ENCODE measurements around the gene RIMBP2. TPM values are rescaled to one million over a fixed set of nuclear protein-coding genes. Genes with fewer than 3 reads are reported as not detected.

The RIMBP2 gene
- total RNA-seq, 1 donor from 2014 or later = not detected

- Mint-ChIP-seq H3K9me3 (no peaks in the 10 kb centered on the region), H3K27me3 (ENCODE audit: insufficient read depth) (no peaks in the 10 kb centered on the region), H3K4me1 (ENCODE audit: low read depth) (no peaks in the 10 kb centered on the region), H3K27ac (no peak overlapping the region), H3K36me3 (ENCODE audit: low read depth) (no peaks in the 10 kb centered on the region), H3K4me3 (no peak overlapping the region)
- no peak for DNase-seq (ENCODE audit: low spot score)
- intact Hi-C loops (cut with micrococcal nuclease) = no loop called here
Measured at GRCh38 chr12:130478786-130479185, 237.3 kb downstream of the RIMBP2 start.

DNA sequence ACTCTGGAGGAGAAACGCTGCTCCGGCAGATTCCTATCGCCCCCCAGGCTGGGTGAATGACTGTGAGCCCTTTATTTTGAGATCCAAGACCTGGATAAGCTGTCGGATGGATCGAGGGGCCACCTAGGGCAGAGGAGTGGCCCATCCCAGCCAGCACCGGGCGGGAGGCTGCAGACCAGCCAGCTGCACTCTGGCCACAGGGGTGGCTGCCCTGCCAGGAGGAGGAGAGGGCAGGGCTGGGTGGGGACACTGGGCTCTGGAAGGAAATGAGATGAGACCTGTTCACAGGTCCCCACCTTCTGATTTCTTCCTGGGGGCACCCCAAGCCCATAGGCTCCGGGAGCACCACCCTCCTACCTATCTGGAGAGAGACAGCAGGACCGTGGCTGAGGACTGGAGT, 238.4 kb downstream of the RIMBP2 start:
- Mint-ChIP-seq H3K4me1 (ENCODE audit: low read depth) (no peaks in the 10 kb centered on the region), H3K36me3 (ENCODE audit: low read depth) (no peaks in the 10 kb centered on the region), H3K9me3 (no peaks in the 10 kb centered on the region), H3K4me3 (no peak overlapping the region), H3K27ac (no peak overlapping the region), H3K27me3 (ENCODE audit: insufficient read depth) (no peaks in the 10 kb centered on the region)
- intact Hi-C loops (cut with micrococcal nuclease) = no loop called here
- no peak for DNase-seq (ENCODE audit: low spot score)

DNA sequence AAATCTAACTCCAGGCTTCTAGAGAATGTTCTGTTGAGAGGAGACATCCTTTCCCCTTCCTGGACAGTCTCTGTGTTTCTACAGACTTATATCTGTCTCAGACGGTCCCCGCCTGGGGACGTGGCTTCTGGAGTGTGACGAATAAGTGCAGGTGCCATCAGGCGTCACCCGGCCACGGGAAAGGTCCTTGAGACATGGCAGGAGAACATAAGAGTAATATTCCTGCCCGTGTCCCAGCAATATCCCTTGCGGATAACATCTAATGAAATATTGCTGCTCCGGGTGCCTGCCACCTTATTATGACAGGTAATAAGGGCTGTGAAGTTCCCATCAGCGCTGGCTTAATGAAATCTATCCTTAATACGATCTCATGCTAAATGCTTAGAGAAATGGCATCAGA, 238.8 kb downstream of the RIMBP2 start:
- no peak for DNase-seq (ENCODE audit: low spot score)
- Mint-ChIP-seq H3K27ac (no peak overlapping the region), H3K4me3 (no peak overlapping the region), H3K9me3 (no peaks in the 10 kb centered on the region), H3K4me1 (ENCODE audit: low read depth) (no peaks in the 10 kb centered on the region), H3K36me3 (ENCODE audit: low read depth) (no peaks in the 10 kb centered on the region), H3K27me3 (ENCODE audit: insufficient read depth) (no peaks in the 10 kb centered on the region)
- intact Hi-C loops (cut with micrococcal nuclease) = no loop called here

- H3K27ac Mint-ChIP-seq = no peak overlapping the region
- no peak overlapping the region for H3K4me3 Mint-ChIP-seq
- H3K36me3 Mint-ChIP-seq (ENCODE audit: low read depth) = no peaks in the 10 kb centered on the region
- H3K27me3 Mint-ChIP-seq (ENCODE audit: insufficient read depth) = no peaks in the 10 kb centered on the region
- intact Hi-C loops (cut with micrococcal nuclease) = no loop called here
- H3K9me3 Mint-ChIP-seq = no peaks in the 10 kb centered on the region
- DNase-seq (ENCODE audit: low spot score) = no peak
- H3K4me1 Mint-ChIP-seq (ENCODE audit: low read depth) = no peaks in the 10 kb centered on the region
Measured at GRCh38 chr12:130476451-130477135, 239.5 kb downstream of the RIMBP2 start.

- no peak for DNase-seq (ENCODE audit: low spot score)
- no peaks in the 10 kb centered on the region for H3K36me3 Mint-ChIP-seq (ENCODE audit: low read depth)
- H3K9me3 Mint-ChIP-seq = no peaks in the 10 kb centered on the region
- H3K4me3 Mint-ChIP-seq = no peak overlapping the region
- no peaks in the 10 kb centered on the region for H3K27me3 Mint-ChIP-seq (ENCODE audit: insufficient read depth)
- H3K4me1 Mint-ChIP-seq (ENCODE audit: low read depth) = no peaks in the 10 kb centered on the region
- H3K27ac Mint-ChIP-seq = no peak overlapping the region
- intact Hi-C loops (cut with micrococcal nuclease) = no loop called here
Measured at GRCh38 chr12:130474599-130475269, 241.4 kb downstream of the RIMBP2 start.

- H3K4me1 Mint-ChIP-seq (ENCODE audit: low read depth) = no peaks in the 10 kb centered on the region
- no peak for DNase-seq (ENCODE audit: low spot score)
- no peaks in the 10 kb centered on the region for H3K9me3 Mint-ChIP-seq
- H3K27ac Mint-ChIP-seq = no peak overlapping the region
- no peaks in the 10 kb centered on the region for H3K36me3 Mint-ChIP-seq (ENCODE audit: low read depth)
- H3K4me3 Mint-ChIP-seq = no peak overlapping the region
- no peaks in the 10 kb centered on the region for H3K27me3 Mint-ChIP-seq (ENCODE audit: insufficient read depth)
- intact Hi-C loops (cut with micrococcal nuclease) = no loop called here
Measured at GRCh38 chr12:130473266-130473665, 242.8 kb downstream of the RIMBP2 start.

DNA sequence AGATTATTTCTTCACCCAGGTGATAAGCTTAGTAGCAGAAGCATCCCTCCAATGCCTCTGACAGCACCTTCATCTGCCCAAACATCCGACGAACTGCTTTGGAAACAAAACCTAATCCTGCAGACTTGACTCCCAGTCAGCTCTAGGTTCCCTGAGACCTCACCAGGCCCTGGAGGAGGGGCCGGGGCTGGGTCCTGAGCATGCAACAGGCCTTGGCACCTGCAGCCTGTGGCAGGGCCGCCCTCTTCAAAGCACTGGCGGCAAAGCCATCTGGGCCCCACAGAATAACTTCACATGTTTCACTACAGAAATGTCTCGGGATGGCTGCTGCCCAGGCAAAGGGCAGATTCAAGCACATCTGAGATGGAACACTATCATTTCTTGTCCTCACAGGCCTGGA, 245.1 kb downstream of the RIMBP2 start:
- Mint-ChIP-seq H3K27ac (no peak overlapping the region), H3K27me3 (ENCODE audit: insufficient read depth) (no peaks in the 10 kb centered on the region), H3K4me3 (no peak overlapping the region), H3K4me1 (ENCODE audit: low read depth) (no peaks in the 10 kb centered on the region), H3K9me3 (no peaks in the 10 kb centered on the region), H3K36me3 (ENCODE audit: low read depth) (no peaks in the 10 kb centered on the region)
- intact Hi-C loops (cut with micrococcal nuclease) = no loop called here
- no peak for DNase-seq (ENCODE audit: low spot score)

DNA sequence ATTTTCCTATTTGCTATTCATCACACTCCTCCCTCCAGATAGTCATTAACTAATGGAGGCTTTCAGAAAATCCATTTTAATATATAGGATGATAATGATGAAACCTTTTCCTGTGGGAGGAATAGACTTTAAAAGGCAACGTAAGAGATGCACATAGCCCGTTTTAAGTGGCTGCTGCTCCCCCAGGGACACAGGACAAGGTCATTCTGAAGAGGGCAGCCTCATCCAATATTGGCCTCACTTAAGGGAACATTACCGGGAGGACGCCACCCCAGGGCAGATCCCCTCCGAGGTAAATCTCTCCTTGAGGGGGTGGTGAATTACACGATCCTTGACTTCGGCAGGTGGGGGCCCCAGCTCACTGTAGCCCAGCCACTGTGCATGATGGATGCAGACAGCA, 246.5 kb downstream of the RIMBP2 start:
- Mint-ChIP-seq H3K36me3 (ENCODE audit: low read depth) (no peaks in the 10 kb centered on the region), H3K4me3 (no peak overlapping the region), H3K27ac (no peak overlapping the region), H3K9me3 (no peaks in the 10 kb centered on the region), H3K27me3 (ENCODE audit: insufficient read depth) (no peaks in the 10 kb centered on the region), H3K4me1 (ENCODE audit: low read depth) (no peaks in the 10 kb centered on the region)
- DNase-seq (ENCODE audit: low spot score) = no peak
- intact Hi-C loops (cut with micrococcal nuclease) = no loop called here

GRCh38 chr12:130468700-130469245, 247.3 kb downstream of the RIMBP2 start:
- H3K27me3 Mint-ChIP-seq (ENCODE audit: insufficient read depth) = no peaks in the 10 kb centered on the region
- intact Hi-C loops (cut with micrococcal nuclease) = no loop called here
- no peak overlapping the region for H3K27ac Mint-ChIP-seq
- H3K9me3 Mint-ChIP-seq = no peaks in the 10 kb centered on the region
- H3K36me3 Mint-ChIP-seq (ENCODE audit: low read depth) = no peaks in the 10 kb centered on the region
- H3K4me1 Mint-ChIP-seq (ENCODE audit: low read depth) = no peaks in the 10 kb centered on the region
- DNase-seq (ENCODE audit: low spot score) = no peak
- no peak overlapping the region for H3K4me3 Mint-ChIP-seq

- intact Hi-C loops (cut with micrococcal nuclease) = no loop called here
- Mint-ChIP-seq H3K36me3 (ENCODE audit: low read depth) (no peaks in the 10 kb centered on the region), H3K4me1 (ENCODE audit: low read depth) (no peaks in the 10 kb centered on the region), H3K27ac (no peak overlapping the region), H3K9me3 (no peaks in the 10 kb centered on the region), H3K4me3 (no peak overlapping the region), H3K27me3 (ENCODE audit: insufficient read depth) (no peaks in the 10 kb centered on the region)
- no peak for DNase-seq (ENCODE audit: low spot score)
Measured at GRCh38 chr12:130468186-130468585, 247.9 kb downstream of the RIMBP2 start.

- Mint-ChIP-seq H3K4me3 (no peak overlapping the region), H3K27me3 (ENCODE audit: insufficient read depth) (no peaks in the 10 kb centered on the region), H3K4me1 (ENCODE audit: low read depth) (no peaks in the 10 kb centered on the region), H3K27ac (no peak overlapping the region), H3K36me3 (ENCODE audit: low read depth) (no peaks in the 10 kb centered on the region), H3K9me3 (no peaks in the 10 kb centered on the region)
- intact Hi-C loops (cut with micrococcal nuclease) = no loop called here
- DNase-seq (ENCODE audit: low spot score) = no peak
Measured at GRCh38 chr12:130465626-130466025, 250.5 kb downstream of the RIMBP2 start.

GRCh38 chr12:130465046-130465445, 251.1 kb downstream of the RIMBP2 start:
- no peak for DNase-seq (ENCODE audit: low spot score)
- no peaks in the 10 kb centered on the region for H3K9me3 Mint-ChIP-seq
- H3K36me3 Mint-ChIP-seq (ENCODE audit: low read depth) = no peaks in the 10 kb centered on the region
- no peak overlapping the region for H3K4me3 Mint-ChIP-seq
- H3K27ac Mint-ChIP-seq = no peak overlapping the region
- intact Hi-C loops (cut with micrococcal nuclease) = no loop called here
- H3K4me1 Mint-ChIP-seq (ENCODE audit: low read depth) = no peaks in the 10 kb centered on the region
- no peaks in the 10 kb centered on the region for H3K27me3 Mint-ChIP-seq (ENCODE audit: insufficient read depth)

DNA sequence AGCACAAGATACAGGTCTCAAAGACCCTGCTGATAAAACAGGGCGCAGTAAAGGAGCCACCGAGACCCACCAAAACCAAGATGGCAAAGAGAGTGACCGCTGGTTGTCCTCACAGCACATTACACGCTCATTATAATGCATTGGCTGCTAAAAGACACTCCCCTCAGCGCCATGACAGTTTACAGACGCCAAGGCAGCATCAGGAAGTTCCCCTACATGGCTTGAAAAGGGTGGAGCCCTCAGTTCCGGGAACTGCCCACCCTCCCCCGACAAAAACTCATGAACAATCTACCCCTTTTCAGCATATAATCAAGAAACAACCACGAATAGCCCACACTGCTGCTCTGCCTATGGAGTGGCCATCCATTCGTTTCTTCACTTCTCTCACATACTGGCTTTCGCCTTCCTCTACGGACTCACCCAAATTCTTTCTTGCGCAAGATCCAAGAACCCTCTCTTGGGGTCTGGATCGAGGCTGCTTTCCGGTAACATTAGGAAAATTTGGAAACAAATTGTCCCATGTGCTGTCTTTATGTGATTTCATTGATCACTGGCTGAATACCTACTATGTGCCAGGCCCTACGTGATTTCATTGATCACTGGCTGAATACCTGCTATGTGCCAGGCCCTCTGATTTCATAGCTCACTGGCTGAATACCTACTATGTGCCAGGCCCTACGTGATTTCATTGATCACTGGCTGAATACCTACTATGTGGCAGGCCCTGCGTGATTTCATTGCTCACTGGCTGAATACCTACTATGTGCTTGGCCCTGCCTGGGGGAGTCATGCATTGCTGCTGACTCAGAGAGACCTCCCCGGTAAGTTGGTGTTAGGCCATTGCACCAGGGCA, 252.1 kb downstream of the RIMBP2 start:
- Mint-ChIP-seq H3K27me3 (ENCODE audit: insufficient read depth) (no peaks in the 10 kb centered on the region), H3K9me3 (no peaks in the 10 kb centered on the region), H3K36me3 (ENCODE audit: low read depth) (no peaks in the 10 kb centered on the region), H3K27ac (no peak overlapping the region), H3K4me3 (no peak overlapping the region), H3K4me1 (ENCODE audit: low read depth) (no peaks in the 10 kb centered on the region)
- no peak for DNase-seq (ENCODE audit: low spot score)
- intact Hi-C loops (cut with micrococcal nuclease) = no loop called here

All from activated T-helper 1 cell treated with anti-CD3 and anti-CD28 coated beads, Interleukin-12 subunit alpha, Interleukin-12 subunit beta, Interleukin-2, Interleukin-4 antibody, amounts not matched to agents 30 ng/mL and 10 ng/mL and 1 ng/mL, durations not matched to agents 14 hours and 24 hours and 36 hours (primary cell).